Measurements from ENCODE around the gene SEMA5A. TPM values are rescaled to one million over a fixed set of nuclear protein-coding genes. Genes with fewer than 3 reads are reported as not detected.

The SEMA5A gene
- total RNA-seq, 1 donor from 2014 or later, result 31.9 TPM

DNA sequence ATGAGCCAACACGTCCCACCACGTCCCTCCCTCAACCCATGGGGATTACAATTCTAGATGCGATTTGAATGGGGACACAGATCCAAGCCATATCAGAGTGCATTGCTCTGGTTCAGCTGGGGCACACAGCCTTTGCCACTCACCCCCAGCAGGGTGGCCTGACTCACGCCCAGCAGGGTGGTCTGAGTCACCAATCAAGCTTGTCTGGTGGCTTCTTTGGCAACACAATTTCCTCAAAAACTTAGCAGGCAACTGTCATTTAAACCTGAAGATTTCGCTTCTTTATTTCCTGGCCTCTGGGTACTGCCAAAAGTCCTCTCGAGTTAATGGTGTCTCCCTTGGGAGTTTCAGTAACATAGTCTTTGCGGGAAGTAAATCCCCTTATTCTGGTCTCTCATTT lies 16.3 kb upstream of the SEMA5A start:
- TF ChIP-seq, protein P1, sequence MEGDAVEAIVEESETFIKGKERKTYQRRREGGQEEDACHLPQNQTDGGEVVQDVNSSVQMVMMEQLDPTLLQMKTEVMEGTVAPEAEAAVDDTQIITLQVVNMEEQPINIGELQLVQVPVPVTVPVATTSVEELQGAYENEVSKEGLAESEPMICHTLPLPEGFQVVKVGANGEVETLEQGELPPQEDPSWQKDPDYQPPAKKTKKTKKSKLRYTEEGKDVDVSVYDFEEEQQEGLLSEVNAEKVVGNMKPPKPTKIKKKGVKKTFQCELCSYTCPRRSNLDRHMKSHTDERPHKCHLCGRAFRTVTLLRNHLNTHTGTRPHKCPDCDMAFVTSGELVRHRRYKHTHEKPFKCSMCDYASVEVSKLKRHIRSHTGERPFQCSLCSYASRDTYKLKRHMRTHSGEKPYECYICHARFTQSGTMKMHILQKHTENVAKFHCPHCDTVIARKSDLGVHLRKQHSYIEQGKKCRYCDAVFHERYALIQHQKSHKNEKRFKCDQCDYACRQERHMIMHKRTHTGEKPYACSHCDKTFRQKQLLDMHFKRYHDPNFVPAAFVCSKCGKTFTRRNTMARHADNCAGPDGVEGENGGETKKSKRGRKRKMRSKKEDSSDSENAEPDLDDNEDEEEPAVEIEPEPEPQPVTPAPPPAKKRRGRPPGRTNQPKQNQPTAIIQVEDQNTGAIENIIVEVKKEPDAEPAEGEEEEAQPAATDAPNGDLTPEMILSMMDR (conservative IDR thresholded peaks at IDR 0.05), result no peak
- no peak for DNase-seq (ENCODE audit: low read depth, low spot score)
- Mint-ChIP-seq H3K36me3 (ENCODE audit: low read depth) (peaks cover 2% of the 10 kb centered on the region), H3K4me1 (peaks cover 5% of the 10 kb centered on the region), H3K4me3 (no peak overlapping the region), H3K9me3 (peaks cover under 1% of the 10 kb centered on the region), H3K27ac (ENCODE audit: unreplicated experiment) (no peak overlapping the region), H3K27me3 (ENCODE audit: low read depth) (no peaks in the 10 kb centered on the region)

DNA sequence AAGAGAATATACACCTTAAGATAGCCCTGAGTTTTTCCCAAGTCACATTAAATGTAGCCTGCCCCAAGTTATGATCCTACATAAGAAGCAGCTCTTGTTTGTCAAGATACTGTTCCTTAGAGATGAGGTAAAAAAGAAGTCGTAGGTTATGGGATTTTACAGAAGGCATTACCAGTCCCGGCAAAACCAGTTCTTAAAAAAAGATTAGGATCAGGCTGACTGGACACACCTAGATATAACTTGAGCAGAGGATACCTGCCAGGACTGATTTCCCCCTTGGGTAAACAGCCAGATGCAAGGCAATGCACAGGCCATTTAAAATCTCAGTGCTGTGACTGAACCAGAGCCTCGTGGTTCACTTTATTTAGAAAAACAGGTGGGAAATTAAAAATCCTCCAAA lies 14.1 kb upstream of the SEMA5A start:
- Mint-ChIP-seq H3K27ac (ENCODE audit: unreplicated experiment) (no peak overlapping the region), H3K9me3 (peaks cover 3% of the 10 kb centered on the region)
- TF ChIP-seq, protein P1 (conservative IDR thresholded peaks at IDR 0.05), result no peak

GRCh38 chr5:9558319-9558965 lies 12.6 kb upstream of the SEMA5A start:
- Mint-ChIP-seq H3K27me3 (ENCODE audit: low read depth) (no peaks in the 10 kb centered on the region), H3K4me1 (peaks cover 5% of the 10 kb centered on the region), H3K36me3 (ENCODE audit: low read depth) (peaks cover 2% of the 10 kb centered on the region), H3K4me3 (no peak overlapping the region), H3K27ac (ENCODE audit: unreplicated experiment) (no peak overlapping the region), H3K9me3 (peaks cover 3% of the 10 kb centered on the region)
- TF ChIP-seq, protein P1 (conservative IDR thresholded peaks at IDR 0.05), result no peak
- no peak for DNase-seq (ENCODE audit: low read depth, low spot score)

More for the DNA sequence above, 14.1 kb upstream of the SEMA5A start:
- H3K27me3 Mint-ChIP-seq (ENCODE audit: low read depth), result no peaks in the 10 kb centered on the region
- no peak overlapping the region for H3K4me3 Mint-ChIP-seq
- H3K4me1 Mint-ChIP-seq, result peaks cover 5% of the 10 kb centered on the region
- no peak for DNase-seq (ENCODE audit: low read depth, low spot score)
- peaks cover 2% of the 10 kb centered on the region for H3K36me3 Mint-ChIP-seq (ENCODE audit: low read depth)

- DNase-seq (ENCODE audit: low read depth, low spot score), result no peak
- Mint-ChIP-seq H3K27ac (ENCODE audit: unreplicated experiment) (no peak overlapping the region), H3K36me3 (ENCODE audit: low read depth) (peaks cover 2% of the 10 kb centered on the region), H3K4me1 (peaks cover 5% of the 10 kb centered on the region), H3K4me3 (no peak overlapping the region), H3K9me3 (peaks cover 3% of the 10 kb centered on the region), H3K27me3 (ENCODE audit: low read depth) (no peaks in the 10 kb centered on the region)
- TF ChIP-seq, protein P1 (conservative IDR thresholded peaks at IDR 0.05), result no peak
Observed at GRCh38 chr5:9557696-9558095, 11.8 kb upstream of the SEMA5A start.

- DNase-seq (ENCODE audit: low read depth, low spot score), result no peak
- peaks cover 6% of the 10 kb centered on the region for H3K36me3 Mint-ChIP-seq (ENCODE audit: low read depth)
- peaks cover 3% of the 10 kb centered on the region for H3K9me3 Mint-ChIP-seq
- no peaks in the 10 kb centered on the region for H3K27me3 Mint-ChIP-seq (ENCODE audit: low read depth)
- no peak overlapping the region for H3K4me3 Mint-ChIP-seq
- no peak overlapping the region for H3K27ac Mint-ChIP-seq (ENCODE audit: unreplicated experiment)
- TF ChIP-seq, protein P1 (conservative IDR thresholded peaks at IDR 0.05), result no peak
- peaks cover 5% of the 10 kb centered on the region for H3K4me1 Mint-ChIP-seq
Observed at GRCh38 chr5:9555961-9556360, 10.1 kb upstream of the SEMA5A start.

Data from neural crest cell (in vitro differentiated cells).